Ishikawa (cell line): ENCODE results near the gene CNN3.

Experiments
- CEBPB ChIP-seq: IDR thresholded peaks from 2 replicates; pipeline ENCODE4 v1.6.1; 2012
- CREB1 ChIP-seq: IDR thresholded peaks from 2 replicates; pipeline ENCODE4 v1.6.1; 2012; ENCODE audit warnings: low read depth
- EGR1 ChIP-seq: IDR thresholded peaks from 2 replicates; pipeline ENCODE4 v1.6.1; 2012
- EP300 ChIP-seq: IDR thresholded peaks from 2 replicates; pipeline ENCODE4 v1.6.1; 2012; ENCODE audit warnings: borderline replicate concordance
- FOXM1 ChIP-seq: IDR thresholded peaks from 2 replicates; pipeline ENCODE4 v1.6.1; 2012; ENCODE audit warnings: low read depth, borderline replicate concordance
- NFIC ChIP-seq: IDR thresholded peaks from 2 replicates; pipeline ENCODE4 v1.6.1; 2012
- RAD21 ChIP-seq: IDR thresholded peaks from 2 replicates; pipeline ENCODE4 v1.6.1; 2012; ENCODE audit warnings: low read depth
- TAF1 ChIP-seq: IDR thresholded peaks from 2 replicates; pipeline ENCODE4 v1.6.1; 2012; ENCODE audit warnings: low read depth, mild to moderate bottlenecking
- TCF12 ChIP-seq: IDR thresholded peaks from 2 replicates; pipeline ENCODE4 v1.6.1; 2012; ENCODE audit warnings: low read depth
- TEAD4 ChIP-seq: IDR thresholded peaks from 2 replicates; pipeline ENCODE4 v1.6.1; 2012
- YY1 ChIP-seq: IDR thresholded peaks from 2 replicates; pipeline ENCODE4 v1.6.1; 2012; ENCODE audit warnings: low read depth
- ZBTB7A ChIP-seq: IDR thresholded peaks from 2 replicates; pipeline ENCODE4 v1.6.1; 2012; ENCODE audit warnings: low read depth
- TF ChIP-seq, protein P1 (sequence below): IDR thresholded peaks from 2 replicates; pipeline ENCODE4 v1.6.1; 2012
- TF ChIP-seq, protein P2 (sequence below): IDR thresholded peaks from 2 replicates; pipeline ENCODE4 v1.6.1; 2012; ENCODE audit warnings: low read depth, mild to moderate bottlenecking
- TF ChIP-seq, protein P3 (sequence below): IDR thresholded peaks from 2 replicates; pipeline ENCODE4 v1.6.1; 2012

Gene CNN3

DNA sequence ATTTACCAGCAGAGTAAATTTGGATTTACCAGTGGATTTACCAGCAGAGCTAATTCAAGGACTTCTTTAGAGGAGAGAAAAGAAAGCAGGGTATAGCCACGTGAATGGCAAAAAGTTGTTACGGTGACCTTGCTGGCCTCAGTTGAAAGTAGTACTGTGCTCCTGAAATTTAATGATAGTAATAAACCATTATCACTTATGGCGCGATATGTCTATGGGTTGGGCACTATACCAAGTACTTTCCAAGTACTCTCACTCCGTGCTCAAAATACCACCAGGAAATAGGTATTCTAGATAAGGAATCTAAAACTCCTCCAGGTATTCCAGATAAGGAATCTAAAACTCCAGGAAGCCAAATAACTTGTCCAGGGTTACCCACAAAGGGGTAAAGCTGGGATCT, 70.9 kb downstream of the CNN3 start:
- TF ChIP-seq CEBPB (no peak), EP300 (no peak), EGR1 (no peak), FOXM1 (no peak), TCF12 (no peak), TAF1 (no peak), NFIC (no peak), YY1 (no peak), ZBTB7A (no peak), RAD21 (no peak), TEAD4 (no peak), CREB1 (no peak)
- TF ChIP-seq, protein P1, sequence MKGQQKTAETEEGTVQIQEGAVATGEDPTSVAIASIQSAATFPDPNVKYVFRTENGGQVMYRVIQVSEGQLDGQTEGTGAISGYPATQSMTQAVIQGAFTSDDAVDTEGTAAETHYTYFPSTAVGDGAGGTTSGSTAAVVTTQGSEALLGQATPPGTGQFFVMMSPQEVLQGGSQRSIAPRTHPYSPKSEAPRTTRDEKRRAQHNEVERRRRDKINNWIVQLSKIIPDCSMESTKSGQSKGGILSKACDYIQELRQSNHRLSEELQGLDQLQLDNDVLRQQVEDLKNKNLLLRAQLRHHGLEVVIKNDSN: no peak
- TF ChIP-seq, protein P2, sequence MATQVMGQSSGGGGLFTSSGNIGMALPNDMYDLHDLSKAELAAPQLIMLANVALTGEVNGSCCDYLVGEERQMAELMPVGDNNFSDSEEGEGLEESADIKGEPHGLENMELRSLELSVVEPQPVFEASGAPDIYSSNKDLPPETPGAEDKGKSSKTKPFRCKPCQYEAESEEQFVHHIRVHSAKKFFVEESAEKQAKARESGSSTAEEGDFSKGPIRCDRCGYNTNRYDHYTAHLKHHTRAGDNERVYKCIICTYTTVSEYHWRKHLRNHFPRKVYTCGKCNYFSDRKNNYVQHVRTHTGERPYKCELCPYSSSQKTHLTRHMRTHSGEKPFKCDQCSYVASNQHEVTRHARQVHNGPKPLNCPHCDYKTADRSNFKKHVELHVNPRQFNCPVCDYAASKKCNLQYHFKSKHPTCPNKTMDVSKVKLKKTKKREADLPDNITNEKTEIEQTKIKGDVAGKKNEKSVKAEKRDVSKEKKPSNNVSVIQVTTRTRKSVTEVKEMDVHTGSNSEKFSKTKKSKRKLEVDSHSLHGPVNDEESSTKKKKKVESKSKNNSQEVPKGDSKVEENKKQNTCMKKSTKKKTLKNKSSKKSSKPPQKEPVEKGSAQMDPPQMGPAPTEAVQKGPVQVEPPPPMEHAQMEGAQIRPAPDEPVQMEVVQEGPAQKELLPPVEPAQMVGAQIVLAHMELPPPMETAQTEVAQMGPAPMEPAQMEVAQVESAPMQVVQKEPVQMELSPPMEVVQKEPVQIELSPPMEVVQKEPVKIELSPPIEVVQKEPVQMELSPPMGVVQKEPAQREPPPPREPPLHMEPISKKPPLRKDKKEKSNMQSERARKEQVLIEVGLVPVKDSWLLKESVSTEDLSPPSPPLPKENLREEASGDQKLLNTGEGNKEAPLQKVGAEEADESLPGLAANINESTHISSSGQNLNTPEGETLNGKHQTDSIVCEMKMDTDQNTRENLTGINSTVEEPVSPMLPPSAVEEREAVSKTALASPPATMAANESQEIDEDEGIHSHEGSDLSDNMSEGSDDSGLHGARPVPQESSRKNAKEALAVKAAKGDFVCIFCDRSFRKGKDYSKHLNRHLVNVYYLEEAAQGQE: no peak
- TF ChIP-seq, protein P3, sequence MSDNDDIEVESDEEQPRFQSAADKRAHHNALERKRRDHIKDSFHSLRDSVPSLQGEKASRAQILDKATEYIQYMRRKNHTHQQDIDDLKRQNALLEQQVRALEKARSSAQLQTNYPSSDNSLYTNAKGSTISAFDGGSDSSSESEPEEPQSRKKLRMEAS: no peak

DNA sequence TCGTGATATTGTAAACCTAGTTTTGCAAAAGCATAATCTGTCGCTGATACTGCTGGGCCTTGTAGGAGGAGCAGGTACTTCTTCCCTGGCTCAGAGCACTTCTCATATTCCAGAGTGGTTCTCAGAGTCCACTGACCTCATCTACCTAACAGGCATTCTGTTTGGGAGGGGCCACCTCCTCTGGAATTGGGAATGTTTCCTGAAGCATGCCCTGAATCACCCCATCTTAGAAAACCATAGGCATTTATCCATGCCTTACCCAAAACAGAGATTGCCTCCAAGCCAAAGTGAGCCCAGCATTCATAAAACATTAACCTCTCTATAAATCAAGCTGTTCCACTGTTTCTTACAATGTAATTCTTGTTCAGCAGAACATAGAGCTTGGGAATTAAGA, 71.6 kb downstream of the CNN3 start:
- TF ChIP-seq TCF12 (no peak), EGR1 (no peak), FOXM1 (no peak), NFIC (no peak), RAD21 (no peak), ZBTB7A (no peak), TEAD4 (no peak), EP300 (no peak), CEBPB (no peak), TAF1 (no peak)
- TF ChIP-seq, protein P2: no peak
- TF ChIP-seq, protein P3: no peak

DNA sequence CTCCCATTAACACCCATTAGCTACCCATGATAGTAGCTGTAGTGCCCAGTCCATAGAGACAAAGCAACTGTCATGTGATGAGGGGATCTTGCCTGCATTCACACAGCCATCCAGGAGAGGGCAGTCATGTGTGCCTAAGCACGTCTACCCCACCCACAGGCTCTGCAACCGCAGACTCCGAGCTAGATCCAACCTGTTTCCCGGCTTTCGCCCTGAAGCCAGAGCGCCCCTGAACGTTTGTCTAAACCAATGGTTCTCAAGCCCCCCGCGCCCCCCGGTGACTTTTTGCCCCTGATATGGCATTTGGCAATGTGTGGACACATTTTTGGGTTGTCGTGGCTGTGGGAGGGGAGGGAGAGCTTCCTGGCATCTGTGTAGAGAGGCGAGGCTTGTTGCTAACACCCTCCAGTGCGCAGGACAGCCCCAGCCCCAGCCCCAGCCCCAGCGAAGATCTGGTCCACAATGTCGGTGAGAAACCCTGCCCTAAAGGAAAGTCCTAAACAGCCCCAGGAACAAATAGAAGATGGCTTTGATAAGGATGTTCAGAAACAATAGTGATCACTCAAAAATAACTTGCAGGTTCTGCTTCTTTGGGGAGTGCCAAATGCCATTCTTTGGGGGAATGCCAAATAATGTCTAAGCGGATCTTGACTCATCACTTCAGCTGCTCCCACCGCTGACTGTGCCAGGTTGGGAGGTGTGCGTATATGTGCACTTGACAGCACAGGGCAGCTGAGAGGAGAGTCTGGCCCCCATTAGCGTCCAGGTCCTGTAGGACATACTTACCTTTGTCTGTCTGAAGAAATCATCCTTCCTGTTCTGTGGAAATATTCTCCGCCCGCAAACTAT, 72.2 kb downstream of the CNN3 start:
- TF ChIP-seq TCF12 (no peak), TEAD4 (peak; percentile 57), NFIC (peak; percentile 82), CEBPB (no peak), EP300 (no peak), RAD21 (peak; percentile 95), TAF1 (no peak), YY1 (no peak), FOXM1 (no peak)
- TF ChIP-seq, protein P1: peak; percentile 87

DNA sequence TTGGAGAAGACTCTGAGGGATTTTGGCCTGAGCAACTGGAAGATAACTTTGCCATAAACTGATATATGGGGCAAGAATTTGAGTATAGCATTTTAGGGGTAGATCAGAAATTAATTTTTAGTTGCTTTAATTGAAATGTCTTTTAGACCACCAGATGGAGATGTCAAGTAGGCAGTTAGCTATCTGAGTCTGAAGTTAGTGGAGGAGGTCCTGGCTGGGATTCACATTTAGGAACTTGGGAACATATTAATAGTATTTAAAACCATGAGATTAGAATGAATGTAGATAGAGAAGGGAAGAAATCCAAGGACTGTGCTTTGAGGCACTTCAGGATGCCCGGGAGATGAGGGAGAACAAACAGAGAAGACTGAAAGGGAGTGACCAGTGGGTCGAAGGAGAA, 74.1 kb downstream of the CNN3 start:
- TF ChIP-seq EP300 (no peak), EGR1 (no peak), RAD21 (no peak), NFIC (no peak), YY1 (no peak), TEAD4 (no peak), CREB1 (no peak), ZBTB7A (no peak)
- TF ChIP-seq, protein P3: no peak
- TF ChIP-seq, protein P2: no peak
